ENCODE data around the gene ITFG1. TPM values are rescaled to one million over a fixed set of nuclear protein-coding genes. Genes with fewer than 3 reads are reported as not detected.

Gene ITFG1
- total and polyA plus RNA-seq, 3 donors from 2014 or later: 94.7 to 130 (median 121) TPM

GRCh38 chr16:47426806-47427205, 34.1 kb downstream of the ITFG1 start:
- Histone ChIP-seq H3K36me3 (ENCODE audit: low read depth, missing control alignments) (no peaks in the 10 kb centered on the region), H3K27me3 (no peaks in the 10 kb centered on the region), H3K9me3 (no peaks in the 10 kb centered on the region), H3K4me1 (no peaks in the 10 kb centered on the region), H3K27ac (no peak overlapping the region), H3K4me3 (no peak overlapping the region)
- intact Hi-C loops (cut with DNase I; ENCODE audit: low total_unique reads): no loop called here
- DNase-seq: no peak
- no peak for TF ChIP-seq CTCF (IDR thresholded peaks at IDR 0.05)
- no peak for TF ChIP-seq POLR2A (IDR thresholded peaks at IDR 0.05)
- 92 to 97% methylated on average over 1 of the region's 1 CpG for WGBS, 2 donors

GRCh38 chr16:47424846-47425245, 36.0 kb downstream of the ITFG1 start:
- Histone ChIP-seq H3K27me3 (no peaks in the 10 kb centered on the region), H3K9me3 (no peaks in the 10 kb centered on the region), H3K4me1 (no peaks in the 10 kb centered on the region), H3K36me3 (ENCODE audit: low read depth, missing control alignments) (no peaks in the 10 kb centered on the region), H3K27ac (no peak overlapping the region), H3K4me3 (no peak overlapping the region)
- intact Hi-C loops (cut with DNase I; ENCODE audit: low total_unique reads): no loop called here
- DNase-seq: no peak
- TF ChIP-seq CTCF (IDR thresholded peaks at IDR 0.05) (no peak), POLR2A (IDR thresholded peaks at IDR 0.05) (no peak)
- 94 to 98% methylated on average over 7 to 13 of the region's 13 CpGs for WGBS, 2 donors

- Histone ChIP-seq H3K4me1 (no peaks in the 10 kb centered on the region), H3K9me3 (no peaks in the 10 kb centered on the region), H3K36me3 (ENCODE audit: low read depth, missing control alignments) (no peaks in the 10 kb centered on the region), H3K27ac (no peak overlapping the region), H3K27me3 (no peaks in the 10 kb centered on the region), H3K4me3 (no peak overlapping the region)
- no peak for DNase-seq
- TF ChIP-seq POLR2A (IDR thresholded peaks at IDR 0.05) (no peak), CTCF (IDR thresholded peaks at IDR 0.05) (no peak)
- intact Hi-C loops (cut with DNase I; ENCODE audit: low total_unique reads): no loop called here
- 88 to 96% methylated on average over 1 of the region's 1 CpG for WGBS, 2 donors
These were observed 44.0 kb downstream of the ITFG1 start for GRCh38 chr16:47416869-47417268.

- WGBS, 2 donors: 37 to 53% methylated on average over 1 of the region's 1 CpG
- H3K27me3 ChIP-seq: no peaks in the 10 kb centered on the region
- no peaks in the 10 kb centered on the region for H3K4me1 ChIP-seq
- DNase-seq: no peak
- H3K4me3 ChIP-seq: no peak overlapping the region
- no peaks in the 10 kb centered on the region for H3K36me3 ChIP-seq (ENCODE audit: low read depth, missing control alignments)
- H3K9me3 ChIP-seq: no peaks in the 10 kb centered on the region
- intact Hi-C loops (cut with DNase I; ENCODE audit: low total_unique reads): no loop called here
- no peak for TF ChIP-seq CTCF (IDR thresholded peaks at IDR 0.05)
- TF ChIP-seq POLR2A (IDR thresholded peaks at IDR 0.05): no peak
- H3K27ac ChIP-seq: no peak overlapping the region
These were observed 47.8 kb downstream of the ITFG1 start for GRCh38 chr16:47413041-47413440.

GRCh38 chr16:47408491-47408890, 52.4 kb downstream of the ITFG1 start:
- Histone ChIP-seq H3K27me3 (no peaks in the 10 kb centered on the region), H3K36me3 (ENCODE audit: low read depth, missing control alignments) (no peaks in the 10 kb centered on the region), H3K27ac (no peak overlapping the region), H3K9me3 (no peaks in the 10 kb centered on the region), H3K4me1 (no peaks in the 10 kb centered on the region), H3K4me3 (no peak overlapping the region)
- no peak for DNase-seq
- intact Hi-C loops (cut with DNase I; ENCODE audit: low total_unique reads): no loop called here
- TF ChIP-seq POLR2A (IDR thresholded peaks at IDR 0.05): no peak
- no peak for TF ChIP-seq CTCF (IDR thresholded peaks at IDR 0.05)
- WGBS, 2 donors: 83 to 91% methylated on average over 3 of the region's 3 CpGs

Data from testis (tissue), 3 donors.